Measurements from ENCODE around the gene POLD1.

Gene POLD1

GRCh38 chr19:50419022-50419579 is 35.0 kb downstream of the POLD1 start:
- DNase-seq = no peak

GRCh38 chr19:50419580-50420035 is 35.5 kb downstream of the POLD1 start:
- DNase-seq = no peak

GRCh38 chr19:50420127-50420526 is 36.0 kb downstream of the POLD1 start:
- no peak for DNase-seq

GRCh38 chr19:50420808-50421207 is 36.7 kb downstream of the POLD1 start:
- no peak for DNase-seq

- no peak for DNase-seq
Observed at GRCh38 chr19:50422397-50423278, 38.5 kb downstream of the POLD1 start.

- no peak for DNase-seq
Observed at GRCh38 chr19:50423279-50424113, 39.3 kb downstream of the POLD1 start.

GRCh38 chr19:50425581-50425980 is 41.4 kb downstream of the POLD1 start:
- no peak for DNase-seq

GRCh38 chr19:50427318-50427925 is 43.3 kb downstream of the POLD1 start:
- DNase-seq = no peak

- DNase-seq = peak; percentile 37
Observed at GRCh38 chr19:50427997-50428425, 43.9 kb downstream of the POLD1 start.

GRCh38 chr19:50428772-50429463 is 44.8 kb downstream of the POLD1 start:
- DNase-seq = no peak

- DNase-seq = no peak
Observed at GRCh38 chr19:50430888-50431342, 46.8 kb downstream of the POLD1 start.

- peak; percentile 84 for DNase-seq
Observed at GRCh38 chr19:50431343-50432220, 47.4 kb downstream of the POLD1 start.

GRCh38 chr19:50432221-50433028 is 48.3 kb downstream of the POLD1 start, which contains the start of gene MYBPC2:
Gene MYBPC2, plus strand, starts transcription at chr19:50432892. Its CDS starts 62 bp downstream, at chr19:50432954.
- DNase-seq = no peak

GRCh38 chr19:50433201-50434180 is 49.3 kb downstream of the POLD1 start:
- DNase-seq = no peak

- DNase-seq = no peak
Observed at GRCh38 chr19:50434525-50434924, 50.4 kb downstream of the POLD1 start.

GRCh38 chr19:50435221-50435620 is 51.1 kb downstream of the POLD1 start:
- no peak for DNase-seq

- no peak for DNase-seq
Observed at GRCh38 chr19:50435627-50436026, 51.5 kb downstream of the POLD1 start.

GRCh38 chr19:50437862-50438449 is 53.8 kb downstream of the POLD1 start:
- no peak for DNase-seq
